DMS 273 (cell line): Measurements from ENCODE around the gene OR1J1.

Experiments
- DNase-seq: peaks from one replicate; lab custom pipeline; 2025; ENCODE audit not compliant: unreplicated experiment; lab: John Stamatoyannopoulos, UW

The OR1J1 gene

DNA sequence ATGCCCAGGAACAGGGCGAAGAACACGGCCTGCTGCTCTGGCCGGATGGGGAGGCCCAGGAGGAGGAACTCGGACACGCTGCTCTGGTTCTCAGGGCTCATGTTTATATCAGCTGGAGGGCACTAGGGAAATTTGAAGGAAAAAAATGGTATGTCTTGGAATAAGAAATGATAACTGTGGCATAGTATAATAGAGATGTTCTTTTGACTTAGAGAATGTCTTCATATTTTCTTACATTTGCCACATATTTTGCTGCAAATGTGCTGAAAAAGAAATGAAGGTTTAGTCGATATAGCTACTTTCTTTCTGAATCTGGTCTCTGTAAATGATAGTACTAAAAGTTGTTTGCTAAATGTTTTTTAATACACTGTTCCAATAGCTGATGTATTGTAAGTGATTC is at the start of gene OR1J1:
OR1J1 (minus strand) TSS at position 101 of the 400 bp plus-strand sequence; CDS start at position 101, 0 bp downstream.
- DNase-seq, result no peak

GRCh38 chr9:122527193-122527592 is 49.5 kb upstream of the OR1J1 start, which contains the start of gene OR1N1:
TSS of gene OR1N1 (minus strand) at chr9:122527293. CDS start at chr9:122527293, 0 bp downstream.
- DNase-seq, result no peak

- no peak for DNase-seq
These were observed 48.9 kb upstream of the OR1J1 start for GRCh38 chr9:122526602-122527001.

DNA sequence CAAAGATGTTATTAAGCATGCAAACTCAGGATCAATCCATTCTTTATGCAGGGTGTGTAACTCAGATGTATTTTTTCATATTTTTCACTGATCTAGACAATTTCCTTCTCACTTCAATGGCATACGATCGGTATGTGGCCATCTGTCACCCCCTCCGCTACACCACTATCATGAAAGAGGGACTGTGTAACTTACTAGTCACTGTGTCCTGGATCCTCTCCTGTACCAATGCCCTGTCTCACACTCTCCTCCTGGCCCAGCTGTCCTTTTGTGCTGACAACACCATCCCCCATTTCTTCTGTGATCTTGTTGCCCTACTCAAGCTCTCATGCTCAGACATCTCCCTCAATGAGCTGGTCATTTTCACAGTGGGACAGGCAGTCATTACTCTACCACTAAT is 41.6 kb upstream of the OR1J1 start:
- DNase-seq, result no peak

GRCh38 chr9:122518841-122519240 is 41.1 kb upstream of the OR1J1 start, which contains the start of gene OR1J4:
TSS of gene OR1J4 (plus strand) at chr9:122519141. CDS start at chr9:122519141, 0 bp downstream.
- no peak for DNase-seq

DNA sequence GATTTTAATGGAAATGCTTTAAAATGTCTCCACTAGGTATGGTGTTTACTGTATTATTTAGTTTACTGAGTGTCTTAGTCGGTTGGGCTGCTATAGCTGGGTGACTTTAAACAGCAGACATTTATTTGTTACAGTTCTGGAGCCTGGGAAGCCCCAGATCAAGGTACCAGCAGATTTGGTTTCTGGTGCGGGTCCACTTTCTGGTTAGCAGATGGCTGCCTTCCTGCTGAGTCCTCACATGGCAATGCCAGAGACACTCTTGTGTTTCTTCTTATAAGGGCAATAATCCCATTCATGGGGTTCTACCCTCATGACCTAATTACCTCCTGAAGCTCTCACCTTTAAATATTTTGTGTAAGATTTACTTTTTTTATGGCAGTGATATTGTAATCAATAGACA is 40.5 kb upstream of the OR1J1 start:
- no peak for DNase-seq

DNA sequence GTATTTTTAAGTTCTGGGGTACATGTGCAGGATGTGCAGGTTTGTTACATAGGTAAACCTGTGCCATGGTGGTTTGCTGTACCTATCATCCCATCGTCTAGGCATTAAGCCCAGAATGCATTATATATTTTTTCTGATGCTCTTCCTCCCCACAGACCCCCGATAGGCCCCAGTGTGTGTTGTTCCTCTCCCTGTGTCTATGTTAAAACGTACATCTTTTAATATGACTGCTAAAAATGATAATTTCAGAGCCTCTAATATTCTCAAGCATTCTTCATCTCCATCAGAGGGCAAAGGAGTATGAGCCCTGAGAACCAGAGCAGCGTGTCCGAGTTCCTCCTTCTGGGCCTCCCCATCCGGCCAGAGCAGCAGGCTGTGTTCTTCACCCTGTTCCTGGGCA is 32.8 kb upstream of the OR1J1 start, which contains the start of gene OR1J2:
OR1J2 (plus strand) TSS at position 301 of the 400 bp plus-strand sequence; CDS start at position 301, 0 bp downstream.
- DNase-seq, result no peak

DNA sequence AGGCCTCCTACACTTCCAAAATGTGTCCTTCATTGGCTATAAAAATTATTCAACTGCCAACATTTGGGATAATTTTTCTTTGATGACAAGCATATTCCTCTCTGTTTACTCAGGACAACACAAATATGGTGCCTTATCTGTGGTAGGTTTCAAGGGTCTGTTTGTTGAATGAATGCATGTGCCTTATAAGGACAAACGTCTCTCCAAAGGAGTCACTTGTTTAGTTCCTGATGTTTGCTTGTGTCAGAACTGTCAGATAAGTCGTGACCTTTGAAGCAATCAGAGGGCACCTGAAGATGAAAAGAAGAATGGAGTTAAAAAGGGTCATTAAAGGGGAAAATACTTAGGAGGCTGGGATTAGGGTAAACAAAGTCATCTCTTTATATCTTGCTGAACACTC is 29.2 kb upstream of the OR1J1 start:
- DNase-seq, result no peak

GRCh38 chr9:122498883-122499288 is 21.2 kb upstream of the OR1J1 start:
- DNase-seq, result peak; percentile 61

GRCh38 chr9:122479062-122479461 is 1.3 kb upstream of the OR1J1 start:
- DNase-seq, result no peak

DNA sequence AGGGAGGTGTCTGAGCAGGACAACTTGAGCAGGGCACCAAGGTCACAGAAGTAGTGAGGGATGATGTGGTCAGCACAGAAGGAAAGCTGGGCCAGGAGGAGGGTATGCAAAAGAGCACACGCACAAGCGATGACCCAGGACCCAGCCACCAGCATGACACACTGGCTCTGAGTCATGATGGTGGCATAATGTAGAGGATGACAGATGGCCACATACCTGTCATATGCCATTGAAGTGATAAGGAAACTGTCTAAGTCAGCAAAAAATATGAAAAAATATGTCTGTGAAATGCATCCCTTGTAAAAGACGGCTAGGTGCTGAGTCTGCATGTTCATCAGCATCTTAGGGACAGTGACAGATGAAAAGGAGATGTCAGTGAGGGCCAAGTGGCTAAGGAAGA is 380 bp downstream of the OR1J1 start:
- DNase-seq, result no peak

DNA sequence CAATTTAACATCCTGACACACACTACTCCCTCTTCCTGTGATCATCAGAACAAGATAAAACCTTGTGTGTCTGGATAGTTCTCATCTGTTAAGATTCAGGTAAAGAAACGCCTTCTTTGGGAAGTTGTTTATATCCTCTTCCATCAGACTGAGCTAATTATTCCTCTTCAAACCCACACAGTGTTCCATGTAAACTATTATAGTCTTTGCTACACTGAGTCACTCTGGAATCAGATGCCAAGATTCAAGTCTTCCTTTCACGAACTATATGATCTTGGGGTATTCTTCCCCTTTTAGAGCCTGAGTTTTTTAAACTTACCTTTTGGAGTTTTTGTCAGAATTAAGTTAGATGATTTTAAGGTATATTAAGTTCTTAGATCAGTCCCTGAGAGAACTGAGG is 2.0 kb downstream of the OR1J1 start:
- DNase-seq, result no peak

DNA sequence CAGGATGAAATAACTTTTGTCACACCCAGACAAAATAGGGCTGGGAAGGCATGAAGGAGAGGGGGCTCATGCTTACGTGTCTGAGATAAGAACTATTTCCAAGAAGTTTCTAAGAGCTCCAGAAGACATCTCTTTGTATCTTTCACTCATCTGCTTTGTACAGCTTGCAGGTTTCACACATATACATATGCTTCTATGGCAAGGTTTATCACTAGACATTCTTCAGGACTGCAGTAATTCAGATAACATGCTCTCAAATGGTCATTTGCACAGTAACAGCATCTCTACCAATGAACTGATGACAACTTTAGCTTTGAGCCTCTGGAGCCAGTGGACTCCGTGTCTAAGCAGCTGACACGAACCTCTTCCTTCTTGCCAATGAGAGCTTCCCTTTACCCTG is 3.2 kb downstream of the OR1J1 start:
- DNase-seq, result no peak

DNA sequence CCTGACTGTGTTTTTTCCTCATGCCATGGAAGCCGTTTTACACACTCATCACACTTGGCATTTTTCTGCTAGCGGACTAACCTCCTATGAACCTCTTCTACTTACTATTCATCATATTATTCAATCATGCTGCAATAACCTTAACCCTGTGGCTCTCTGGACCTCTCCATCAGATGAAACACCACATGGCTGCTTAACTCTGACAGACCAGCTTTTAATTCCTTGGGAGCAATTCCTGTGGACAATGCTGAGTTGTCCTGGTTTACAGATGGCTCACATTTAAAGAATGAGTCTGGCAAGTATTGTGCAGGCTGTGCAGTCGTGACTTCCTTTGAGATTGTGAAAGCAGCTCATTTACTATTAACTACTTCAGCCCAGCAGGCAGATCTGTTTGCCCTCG is 9.0 kb downstream of the OR1J1 start:
- DNase-seq, result no peak

DNA sequence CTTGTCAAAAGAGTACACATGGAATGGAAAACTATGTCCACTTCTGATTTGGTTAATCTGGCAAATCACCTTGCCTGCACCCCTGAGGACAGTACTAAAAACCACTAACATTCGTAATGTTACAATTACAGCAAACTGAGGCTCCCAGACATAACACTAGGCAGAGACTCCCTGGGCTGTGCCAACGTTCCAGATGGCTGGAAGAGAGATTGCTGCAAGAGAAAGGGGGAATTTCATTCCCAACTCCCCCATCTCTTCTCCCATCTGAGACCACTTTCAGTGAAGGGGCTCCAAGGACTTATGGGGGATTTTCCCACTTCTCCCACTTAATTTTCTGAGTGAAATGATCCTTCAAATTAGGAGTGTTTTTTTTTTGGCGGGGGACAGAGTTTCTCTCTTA is 11.3 kb downstream of the OR1J1 start:
- no peak for DNase-seq

DNA sequence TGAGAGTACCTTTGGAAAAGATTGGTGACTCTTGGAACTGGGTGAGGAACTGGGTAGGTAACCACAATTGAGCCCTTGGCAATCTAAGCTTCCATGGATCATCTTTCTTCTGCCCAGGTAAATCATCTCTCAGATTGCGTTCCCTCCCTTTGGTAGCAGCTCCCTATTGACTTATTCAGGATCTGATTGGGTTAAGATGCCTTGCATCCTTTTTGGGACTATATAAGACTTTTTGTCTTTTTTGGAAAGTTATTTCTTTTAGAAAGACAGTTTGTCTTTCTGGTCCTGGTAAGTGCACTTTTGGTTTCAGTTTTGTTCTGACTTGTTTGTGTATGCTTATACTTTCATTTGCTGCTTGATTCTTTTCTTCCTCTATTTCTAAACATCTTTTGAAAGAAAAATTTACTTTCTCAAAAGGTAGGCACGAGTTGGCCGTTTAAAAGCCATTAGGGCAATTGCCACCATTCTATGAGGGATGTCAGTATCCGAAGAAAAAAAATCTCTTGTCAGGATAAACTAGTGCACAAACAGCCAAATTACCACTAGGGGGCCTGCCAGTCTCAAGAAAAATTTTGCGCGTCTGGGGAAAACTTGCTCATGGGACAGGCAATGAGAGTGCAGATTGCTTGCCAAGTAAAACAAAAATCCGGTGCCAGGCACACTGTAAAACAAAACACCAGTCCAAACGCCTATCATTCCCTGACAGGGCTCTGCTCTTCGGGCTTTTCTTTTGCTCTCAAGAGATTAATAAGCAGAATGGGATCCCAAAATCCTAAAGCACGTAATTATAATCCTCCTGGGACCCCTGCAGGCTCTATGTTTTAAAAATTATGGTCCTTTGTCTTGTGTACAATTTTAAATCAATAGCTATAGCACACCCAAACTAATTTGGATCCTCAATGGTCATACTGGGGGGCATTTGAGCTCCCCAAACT is 12.8 kb downstream of the OR1J1 start:
- DNase-seq, result peak; percentile 91

- peak; percentile 14 for DNase-seq
These were observed 13.7 kb downstream of the OR1J1 start for GRCh38 chr9:122463828-122464632.

GRCh38 chr9:122457787-122458186 is 19.9 kb downstream of the OR1J1 start:
- DNase-seq, result no peak

- no peak for DNase-seq
These were observed 21.6 kb downstream of the OR1J1 start for GRCh38 chr9:122456123-122456522.

DNA sequence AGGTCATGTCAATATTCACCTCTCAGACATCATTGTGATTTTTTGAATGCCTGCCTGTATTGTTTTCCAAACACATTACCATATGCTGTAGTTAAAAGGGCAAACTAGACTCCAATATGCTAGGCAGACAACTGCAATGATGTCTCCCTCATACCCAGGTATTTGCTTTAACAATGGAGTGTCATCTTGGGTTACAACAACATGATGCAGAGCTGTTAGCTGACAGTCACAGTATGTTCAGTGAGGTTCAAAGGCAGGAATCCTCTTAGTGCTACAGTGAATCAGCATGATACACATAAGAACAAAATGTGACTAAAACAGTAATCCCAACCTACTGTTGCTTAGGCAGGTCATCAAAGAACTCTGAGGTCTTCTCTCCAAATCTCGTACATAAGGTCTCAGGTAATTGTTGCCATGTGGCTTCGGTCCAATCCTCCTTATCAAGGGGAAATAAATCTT is 24.0 kb downstream of the OR1J1 start:
- DNase-seq, result no peak

DNA sequence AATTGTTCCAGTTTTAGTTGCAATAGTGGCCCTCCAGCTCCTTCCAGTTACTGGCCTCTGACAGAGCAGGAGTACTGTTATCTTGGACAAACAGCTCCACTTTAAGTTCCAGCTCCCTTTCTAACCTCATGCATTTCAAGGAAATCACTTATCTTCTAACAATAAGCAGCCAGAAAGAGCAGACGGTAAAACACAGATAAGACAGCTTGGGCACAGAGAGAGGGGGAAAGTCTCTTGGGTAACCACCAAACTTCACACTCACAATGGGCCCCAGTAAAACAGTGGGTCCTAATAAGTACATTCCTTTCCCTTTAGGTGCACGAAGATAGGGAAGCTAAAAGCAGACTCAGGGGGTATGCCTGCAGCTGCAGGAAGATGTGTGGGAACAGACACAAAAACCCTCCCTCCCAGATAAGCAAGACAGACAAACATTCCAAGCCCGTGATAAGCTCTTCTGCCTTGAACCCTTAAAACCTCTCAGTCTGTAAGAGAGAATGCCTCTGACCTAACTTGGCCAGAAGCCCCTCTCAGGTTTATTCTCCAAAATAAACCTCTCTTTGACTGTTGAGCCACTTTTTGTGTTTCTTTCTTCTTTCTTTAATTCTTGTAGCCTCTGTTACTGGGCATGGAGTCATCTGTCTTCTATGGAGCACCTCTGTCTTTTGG is 30.8 kb downstream of the OR1J1 start:
- no peak for DNase-seq
